Panc1 (cell line): Measurements from ENCODE around the gene HILPDA. TPM values are rescaled to one million over a fixed set of nuclear protein-coding genes. Genes with fewer than 3 reads are reported as not detected.
"Not testable (repeated sequence)": the region's sequence is repeated elsewhere in the genome, so short reads cannot be mapped to it uniquely, and the experiment has no call there.

Experiments
- ATAC-seq: fragments of 200-7000 bp; cut with Tn5 transposase; 2 replicates; pipeline ENCODE4 v1.9.1; 2020; ENCODE audit warnings: mild to moderate bottlenecking, moderate library complexity
- BruUV-seq: library from RNA; stranded (reverse); fragments of 400-500 nt; replicated peaks from 2 replicates; lab custom pipeline; 2021; lab: Mats Ljungman, UMichigan
- CTCF ChIA-PET: fragments of 300-600 bp; sonication (Branson Sonifier 250); formaldehyde crosslinking; loops from one replicate; lab custom pipeline; 2022; ENCODE audit warnings: antibody characterized with exemption; lab: Charles Lee
- POLR2A ChIA-PET: fragments of 300-600 bp; sonication (Branson Sonifier 250); formaldehyde crosslinking; loops from one replicate; lab custom pipeline; 2022; ENCODE audit warnings: antibody characterized with exemption; lab: Charles Lee
- DNase-seq: peaks from one replicate; pipeline ENCODE4 v3.0.0-alpha.2; 2010; ENCODE audit warnings: low read depth, low spot score
- H3K27ac ChIP-seq: 2 replicates; pipeline ENCODE4 v1.5.1; 2011; ENCODE audit warnings: mild to moderate bottlenecking, low read length, inconsistent platforms
- H3K27me3 ChIP-seq: fragments of 200-500 bp; sonication (Bioruptor generic); 2 replicates; pipeline ENCODE4 v1.6.0; 2014; ENCODE audit warnings: low read length, inconsistent platforms; ENCODE audit not compliant: control insufficient read depth, insufficient read depth
- H3K36me3 ChIP-seq: fragments of 200-500 bp; sonication (Bioruptor generic); 2 replicates; pipeline ENCODE4 v1.5.1; 2014; ENCODE audit warnings: inconsistent platforms, mild to moderate bottlenecking, low read length, moderate library complexity; ENCODE audit not compliant: control insufficient read depth, insufficient read depth
- H3K4me1 ChIP-seq: 2 replicates; pipeline ENCODE4 v1.5.1; 2011; ENCODE audit warnings: inconsistent platforms, mild to moderate bottlenecking, low read length, moderate library complexity; ENCODE audit not compliant: control insufficient read depth, insufficient read depth
- H3K4me3 ChIP-seq, 2 experiments: 2 replicates each; pipeline ENCODE4 v1.5.1; 2011 to 2012; ENCODE audit warnings: low read depth in 2 of 2, low read length in 2 of 2, mild to moderate bottlenecking in 2 of 2, inconsistent platforms in 1 of 2, moderate library complexity in 1 of 2
- H3K9me3 ChIP-seq: fragments of 200-500 bp; sonication (Bioruptor generic); 2 replicates; pipeline ENCODE4 v1.5.1; 2014; ENCODE audit warnings: low read depth, mild to moderate bottlenecking, inconsistent platforms, low read length, moderate library complexity; ENCODE audit not compliant: control insufficient read depth, insufficient read depth
- CTCF ChIP-seq: fragments of 450-650 bp; IDR thresholded peaks from 2 replicates; pipeline ENCODE4 v1.5.1; 2017; ENCODE audit warnings: mild to moderate bottlenecking
- POLR2AphosphoS5 ChIP-seq: IDR thresholded peaks from 2 replicates; pipeline ENCODE4 v1.6.1; 2012; ENCODE audit warnings: mild to moderate bottlenecking, low read depth, low read length, moderate library complexity
- REST ChIP-seq, 2 experiments: IDR thresholded peaks; 2 replicates each; pipeline ENCODE4 v1.6.1; 2011 to 2012; ENCODE audit warnings: low read depth in 2 of 2, control low read depth in 1 of 2, low read length in 1 of 2, mild to moderate bottlenecking in 1 of 2, moderate library complexity in 1 of 2; ENCODE audit not compliant: insufficient read depth in 1 of 2
- SIN3A ChIP-seq: IDR thresholded peaks from 2 replicates; pipeline ENCODE4 v1.6.1; 2012; ENCODE audit warnings: low read depth, mild to moderate bottlenecking, low read length, moderate library complexity, borderline replicate concordance; ENCODE audit not compliant: insufficient read depth
- TCF7L2 ChIP-seq: IDR thresholded peaks from 2 replicates; pipeline ENCODE4 v1.6.1; 2011; ENCODE audit warnings: mild to moderate bottlenecking, low read depth, low read length, inconsistent platforms
- in situ Hi-C: cut with HindIII; loops from 2 replicates; pipeline ENCODE4 v1.10.0; 2016; ENCODE audit warnings: low sequenced_read_pairs, low pct_unique_long_range_greater_than_20kb
- intact Hi-C: fragments of 100-400 bp; cut with micrococcal nuclease; formaldehyde crosslinking; loops from one replicate; pipeline ENCODE4 v1.10.0; 2022; ENCODE audit not compliant: unreplicated experiment
- total RNA-seq: library from RNA; stranded (reverse); gene quantifications from one replicate; pipeline ENCODE4 v1.2.1, GENCODE V29; 2021; ENCODE audit not compliant: unreplicated experiment

Gene HILPDA
- total RNA-seq, 1 experiment from 2014 or later: 70.8 TPM

DNA sequence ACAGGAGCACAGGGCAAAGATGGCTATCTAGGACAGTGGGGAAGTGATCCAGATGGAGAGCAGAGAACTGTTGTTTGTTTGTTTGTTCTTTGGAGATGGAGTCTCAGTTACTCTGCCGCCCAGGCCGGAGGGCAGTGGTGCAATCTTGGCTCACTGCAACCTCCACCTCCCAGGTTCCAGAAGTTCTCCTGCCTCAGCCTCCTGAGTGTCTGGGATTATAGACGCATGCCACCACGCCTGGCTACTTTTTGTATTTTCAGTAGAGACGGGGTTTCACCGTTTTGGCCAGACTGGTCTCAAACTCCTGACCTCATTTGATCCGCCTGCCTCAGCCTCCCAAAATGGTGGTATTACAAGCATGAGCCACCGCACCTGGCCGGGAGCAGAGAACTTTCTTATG is 41.7 kb downstream of the HILPDA start:
- ChIA-PET CTCF (no interaction called here), POLR2A (no interaction called here)
- ATAC-seq: no peak
- Histone ChIP-seq H3K27me3 (no peaks in the 10 kb centered on the region), H3K27ac (no peak overlapping the region), H3K9me3 (no peaks in the 10 kb centered on the region), H3K4me3 (no peak overlapping the region), H3K4me1 (no peaks in the 10 kb centered on the region), H3K36me3 (no peaks in the 10 kb centered on the region)
- TF ChIP-seq SIN3A (no peak), REST (IDR thresholded peaks at IDR 0.05; ENCODE audit: insufficient read depth in 1 of 2, low read depth in 2 of 2, low read length in 1 of 2) (no peak), CTCF (no peak), TCF7L2 (no peak), POLR2AphosphoS5 (no peak)
- DNase-seq: no peak
- BruUV-seq: no TSS peak
- intact Hi-C loops (no loop called here), in situ Hi-C loops (no loop called here)

DNA sequence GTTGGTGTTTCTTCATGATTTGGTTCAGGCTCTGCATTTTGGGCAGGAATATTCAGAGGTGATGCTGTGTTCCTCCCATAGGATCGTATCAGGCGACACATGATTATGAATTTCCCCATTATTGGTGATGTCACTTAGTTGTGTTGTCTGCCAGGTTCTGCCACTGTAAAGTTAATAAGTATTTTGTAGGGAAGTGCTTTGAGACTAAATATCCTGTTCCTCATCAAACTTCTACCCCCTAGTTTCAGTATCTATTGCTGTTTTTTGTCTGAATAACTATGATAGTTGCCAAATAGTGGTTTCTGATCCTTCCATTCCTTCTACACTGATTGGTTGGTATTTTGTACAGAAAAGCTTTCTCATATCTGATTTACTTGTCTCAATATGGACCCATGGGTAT is 49.7 kb downstream of the HILPDA start:
- H3K4me3 ChIP-seq, CTCF ChIA-PET, H3K4me1 ChIP-seq, in situ Hi-C loops, BruUV-seq, ATAC-seq, H3K27ac ChIP-seq, POLR2A ChIA-PET, H3K9me3 ChIP-seq, H3K27me3 ChIP-seq, DNase-seq, H3K36me3 ChIP-seq, intact Hi-C loops: not testable (repeated sequence)

GRCh38 chr7:128506819-128507218 is 51.1 kb downstream of the HILPDA start:
- ATAC-seq, H3K36me3 ChIP-seq, POLR2A ChIA-PET, H3K27ac ChIP-seq, DNase-seq, H3K4me3 ChIP-seq, H3K27me3 ChIP-seq, in situ Hi-C loops, intact Hi-C loops, H3K4me1 ChIP-seq, BruUV-seq, H3K9me3 ChIP-seq, CTCF ChIA-PET: not testable (repeated sequence)

GRCh38 chr7:128507321-128507993 is 51.8 kb downstream of the HILPDA start:
- CTCF ChIA-PET, intact Hi-C loops, in situ Hi-C loops, H3K27ac ChIP-seq, H3K9me3 ChIP-seq, POLR2A ChIA-PET, DNase-seq, H3K36me3 ChIP-seq, H3K27me3 ChIP-seq, ATAC-seq, H3K4me1 ChIP-seq, H3K4me3 ChIP-seq, BruUV-seq: not testable (repeated sequence)
